ENCODE measurements around the gene MND1. TPM values are rescaled to one million over a fixed set of nuclear protein-coding genes. Genes with fewer than 3 reads are reported as not detected.

The MND1 gene
- polyA plus RNA-seq, 4 donors: 3.8 to 9.3 (median 7.2) TPM; not detected in 1

DNA sequence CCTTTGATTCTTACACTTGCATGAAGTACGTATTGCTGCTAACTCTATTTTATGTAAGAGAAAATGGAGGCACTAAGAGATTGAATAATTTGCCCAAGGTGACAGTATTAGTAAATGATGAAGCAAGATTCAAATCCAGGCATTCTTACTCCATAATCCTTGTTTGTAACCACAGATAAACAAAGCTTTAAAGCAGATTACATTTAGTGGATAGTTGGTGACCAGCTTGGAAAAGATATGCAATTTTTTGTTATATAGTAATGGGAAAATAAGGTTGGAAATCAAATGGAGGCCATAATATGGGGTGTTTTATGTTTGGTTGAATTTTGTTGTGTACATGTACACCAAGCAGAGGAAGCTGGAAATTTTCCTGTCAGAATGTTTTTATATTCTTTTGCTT, 30.8 kb downstream of the MND1 start:
- Histone ChIP-seq H3K4me3 (ENCODE audit: low read depth in 1 of 3, low read length in 3 of 3) (no peak overlapping the region), H3K9me3 (ENCODE audit: control insufficient read depth in 2 of 2, insufficient read depth in 1 of 2, low read depth in 1 of 2, low read length in 1 of 2) (no peaks in the 10 kb centered on the region), H3K27ac (ENCODE audit: low read depth in 1 of 3, low read length in 2 of 3) (no peak overlapping the region), H3K27me3 (ENCODE audit: control insufficient read depth in 3 of 3, insufficient read depth in 3 of 3, low read length in 3 of 3) (no peaks in the 10 kb centered on the region), H3K4me1 (ENCODE audit: control insufficient read depth in 3 of 3, insufficient read depth in 2 of 3, low read depth in 1 of 3, low read length in 2 of 3) (no peaks in the 10 kb centered on the region), H3K36me3 (ENCODE audit: control insufficient read depth in 3 of 3, insufficient read depth in 2 of 3, low read depth in 1 of 3, low read length in 3 of 3) (peaks cover 0 to 3% (median 0%) of the 10 kb centered on the region in 3 donors)
- FAIRE-seq (no peak), DNase-seq (no peak)
- 85 to 97% (median 94%) methylated on average over 1 of the region's 1 CpG for WGBS, 3 donors

DNA sequence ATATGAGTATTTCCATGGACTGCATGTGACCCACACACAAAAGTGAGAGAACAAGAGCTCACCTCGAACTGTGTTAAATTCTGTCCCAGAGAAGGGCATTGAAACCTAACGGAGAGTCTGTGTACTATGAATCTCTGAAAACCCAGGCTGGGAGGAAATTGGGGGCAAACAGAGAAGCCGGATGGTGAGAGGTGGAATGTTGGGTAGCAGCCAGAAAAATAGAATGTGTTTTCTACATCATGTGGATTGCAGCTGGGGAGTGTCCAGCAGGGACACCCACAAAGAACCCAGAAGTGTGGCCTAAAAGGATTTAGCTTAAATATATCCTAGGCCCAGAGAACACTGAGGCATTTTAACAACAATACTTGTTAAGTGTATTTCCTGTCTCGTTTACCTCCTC, 38.6 kb downstream of the MND1 start:
- Histone ChIP-seq H3K27ac (ENCODE audit: low read depth in 1 of 3, low read length in 2 of 3) (no peak overlapping the region), H3K4me3 (ENCODE audit: low read depth in 1 of 3, low read length in 3 of 3) (no peak overlapping the region), H3K36me3 (ENCODE audit: control insufficient read depth in 3 of 3, insufficient read depth in 2 of 3, low read depth in 1 of 3, low read length in 3 of 3) (no peaks in the 10 kb centered on the region), H3K9me3 (ENCODE audit: control insufficient read depth in 2 of 2, insufficient read depth in 1 of 2, low read depth in 1 of 2, low read length in 1 of 2) (no peaks in the 10 kb centered on the region), H3K27me3 (ENCODE audit: control insufficient read depth in 3 of 3, insufficient read depth in 3 of 3, low read length in 3 of 3) (no peaks in the 10 kb centered on the region), H3K4me1 (ENCODE audit: control insufficient read depth in 3 of 3, insufficient read depth in 2 of 3, low read depth in 1 of 3, low read length in 2 of 3) (no peaks in the 10 kb centered on the region)
- DNase-seq (no peak), FAIRE-seq (no peak)
- 80 to 89% (median 84%) methylated on average over 4 of the region's 4 CpGs for WGBS, 3 donors

DNA sequence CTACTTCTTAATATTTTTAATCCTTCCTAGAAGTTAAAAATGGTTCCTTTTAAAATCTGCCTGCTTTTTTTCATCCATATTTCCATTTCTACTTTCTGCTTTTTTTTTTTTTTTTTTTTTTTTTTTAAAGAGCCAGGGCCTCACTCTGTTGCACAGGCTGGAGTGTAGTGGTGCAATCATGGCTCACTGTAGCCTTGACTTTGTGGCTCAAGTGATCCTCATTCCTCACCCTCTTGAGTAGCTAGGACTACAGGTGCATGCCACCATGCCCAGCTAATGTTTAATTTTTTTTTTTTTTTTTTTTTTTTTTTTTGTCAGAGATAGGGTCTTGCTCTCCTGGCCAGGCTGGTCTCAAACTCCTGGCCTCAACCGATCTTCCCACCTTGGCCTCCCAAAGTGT, 39.7 kb downstream of the MND1 start:
- FAIRE-seq (no peak), DNase-seq (no peak)
- Histone ChIP-seq H3K9me3 (ENCODE audit: control insufficient read depth in 2 of 2, insufficient read depth in 1 of 2, low read depth in 1 of 2, low read length in 1 of 2) (no peaks in the 10 kb centered on the region), H3K4me1 (ENCODE audit: control insufficient read depth in 3 of 3, insufficient read depth in 2 of 3, low read depth in 1 of 3, low read length in 2 of 3) (no peaks in the 10 kb centered on the region), H3K27ac (ENCODE audit: low read depth in 1 of 3, low read length in 2 of 3) (no peak overlapping the region), H3K36me3 (ENCODE audit: control insufficient read depth in 3 of 3, insufficient read depth in 2 of 3, low read depth in 1 of 3, low read length in 3 of 3) (peaks cover 0 to 2% (median 0%) of the 10 kb centered on the region in 3 donors), H3K27me3 (ENCODE audit: control insufficient read depth in 3 of 3, insufficient read depth in 3 of 3, low read length in 3 of 3) (no peaks in the 10 kb centered on the region), H3K4me3 (ENCODE audit: low read depth in 1 of 3, low read length in 3 of 3) (no peak overlapping the region)
- 100% methylated on average over 1 of the region's 1 CpG for WGBS, 3 donors

DNA sequence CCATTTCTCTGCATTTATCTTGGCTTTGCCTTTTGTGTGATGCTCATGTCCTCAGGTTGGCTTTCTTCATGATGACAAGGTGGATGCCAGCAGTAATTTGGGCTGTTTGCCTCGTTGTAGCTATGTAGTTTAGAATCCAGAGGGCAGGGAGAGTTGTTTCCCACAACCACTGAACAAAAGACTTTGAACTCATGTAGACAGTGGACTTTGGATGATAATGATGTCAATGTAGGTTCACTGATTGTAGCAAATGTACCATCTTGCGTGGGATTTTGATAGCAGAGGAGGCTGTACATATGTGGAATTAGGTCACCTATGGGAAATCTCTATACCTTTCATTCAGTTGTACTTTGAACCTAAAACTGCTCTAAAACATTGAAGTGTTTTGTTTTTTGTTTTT, 41.3 kb downstream of the MND1 start:
- no peak overlapping the region for H3K4me3 ChIP-seq (ENCODE audit: low read depth in 1 of 3, low read length in 3 of 3)
- peak; percentile 49 to 57 for DNase-seq
- no peaks in the 10 kb centered on the region for H3K9me3 ChIP-seq (ENCODE audit: control insufficient read depth in 2 of 2, insufficient read depth in 1 of 2, low read depth in 1 of 2, low read length in 1 of 2)
- peaks cover 0 to 2% (median 0%) of the 10 kb centered on the region in 3 donors for H3K36me3 ChIP-seq (ENCODE audit: control insufficient read depth in 3 of 3, insufficient read depth in 2 of 3, low read depth in 1 of 3, low read length in 3 of 3)
- H3K27me3 ChIP-seq (ENCODE audit: control insufficient read depth in 3 of 3, insufficient read depth in 3 of 3, low read length in 3 of 3): no peaks in the 10 kb centered on the region
- H3K27ac ChIP-seq (ENCODE audit: low read depth in 1 of 3, low read length in 2 of 3): no peak overlapping the region
- H3K4me1 ChIP-seq (ENCODE audit: control insufficient read depth in 3 of 3, insufficient read depth in 2 of 3, low read depth in 1 of 3, low read length in 2 of 3): no peaks in the 10 kb centered on the region
- no peak for FAIRE-seq
- 17 to 70% (median 56%) methylated on average over 2 of the region's 2 CpGs for WGBS, 3 donors

GRCh38 chr4:153387981-153388380, 43.5 kb downstream of the MND1 start:
- 95 to 99% (median 97%) methylated on average over 4 of the region's 4 CpGs for WGBS, 3 donors
- H3K27ac ChIP-seq (ENCODE audit: low read depth in 1 of 3, low read length in 2 of 3): no peak overlapping the region
- FAIRE-seq: no peak

DNA sequence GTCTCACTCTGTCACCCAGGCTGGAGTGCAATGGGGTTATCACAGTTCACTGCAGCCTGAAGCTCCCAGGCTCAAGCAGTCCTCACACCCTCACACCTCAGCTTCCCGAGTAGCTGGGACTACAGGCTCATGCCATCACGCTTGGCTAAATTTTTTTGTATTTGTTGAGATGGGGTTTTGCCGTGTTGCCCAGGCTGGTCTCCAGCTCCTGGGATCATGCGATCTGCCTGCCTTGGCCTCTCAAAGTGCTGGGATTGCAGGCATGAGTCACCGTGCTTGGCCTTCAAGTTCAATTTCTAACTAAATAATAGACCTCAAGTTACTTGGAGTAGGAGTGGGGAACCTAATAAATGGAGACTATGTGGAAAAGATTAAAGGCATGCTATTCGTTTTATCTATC, 48.9 kb downstream of the MND1 start:
- Histone ChIP-seq H3K9me3 (ENCODE audit: control insufficient read depth in 2 of 2, insufficient read depth in 1 of 2, low read depth in 1 of 2, low read length in 1 of 2) (no peaks in the 10 kb centered on the region), H3K27me3 (ENCODE audit: control insufficient read depth in 3 of 3, insufficient read depth in 3 of 3, low read length in 3 of 3) (no peaks in the 10 kb centered on the region), H3K27ac (ENCODE audit: low read depth in 1 of 3, low read length in 2 of 3) (no peak overlapping the region), H3K4me1 (ENCODE audit: control insufficient read depth in 3 of 3, insufficient read depth in 2 of 3, low read depth in 1 of 3, low read length in 2 of 3) (no peaks in the 10 kb centered on the region), H3K4me3 (ENCODE audit: low read depth in 1 of 3, low read length in 3 of 3) (no peak overlapping the region), H3K36me3 (ENCODE audit: control insufficient read depth in 3 of 3, insufficient read depth in 2 of 3, low read depth in 1 of 3, low read length in 3 of 3) (peaks cover 0 to 4% (median 2%) of the 10 kb centered on the region in 3 donors)
- WGBS, 3 donors: 81 to 92% (median 88%) methylated on average over 6 of the region's 6 CpGs
- no peak for FAIRE-seq
- peak in 1 of 2 donors; percentile 18 for DNase-seq

More at GRCh38 chr4:153387981-153388380, 43.5 kb downstream of the MND1 start:
- peaks cover 0 to 2% (median 0%) of the 10 kb centered on the region in 3 donors for H3K36me3 ChIP-seq (ENCODE audit: control insufficient read depth in 3 of 3, insufficient read depth in 2 of 3, low read depth in 1 of 3, low read length in 3 of 3)
- H3K27me3 ChIP-seq (ENCODE audit: control insufficient read depth in 3 of 3, insufficient read depth in 3 of 3, low read length in 3 of 3): no peaks in the 10 kb centered on the region
- H3K4me1 ChIP-seq (ENCODE audit: control insufficient read depth in 3 of 3, insufficient read depth in 2 of 3, low read depth in 1 of 3, low read length in 2 of 3): no peaks in the 10 kb centered on the region
- no peak for DNase-seq
- no peak overlapping the region for H3K4me3 ChIP-seq (ENCODE audit: low read depth in 1 of 3, low read length in 3 of 3)
- no peaks in the 10 kb centered on the region for H3K9me3 ChIP-seq (ENCODE audit: control insufficient read depth in 2 of 2, insufficient read depth in 1 of 2, low read depth in 1 of 2, low read length in 1 of 2)

GRCh38 chr4:153394945-153395344, 50.5 kb downstream of the MND1 start:
- DNase-seq (no peak), FAIRE-seq (no peak)
- WGBS, 3 donors: 79 to 96% (median 84%) methylated on average over 1 of the region's 1 CpG
- H3K36me3 ChIP-seq (ENCODE audit: control insufficient read depth in 3 of 3, insufficient read depth in 2 of 3, low read depth in 1 of 3, low read length in 3 of 3): peaks cover 0 to 2% (median 2%) of the 10 kb centered on the region in 3 donors
- H3K4me1 ChIP-seq (ENCODE audit: control insufficient read depth in 3 of 3, insufficient read depth in 2 of 3, low read depth in 1 of 3, low read length in 2 of 3): no peaks in the 10 kb centered on the region
- no peak overlapping the region for H3K27ac ChIP-seq (ENCODE audit: low read depth in 1 of 3, low read length in 2 of 3)
- H3K9me3 ChIP-seq (ENCODE audit: control insufficient read depth in 2 of 2, insufficient read depth in 1 of 2, low read depth in 1 of 2, low read length in 1 of 2): no peaks in the 10 kb centered on the region
- no peaks in the 10 kb centered on the region for H3K27me3 ChIP-seq (ENCODE audit: control insufficient read depth in 3 of 3, insufficient read depth in 3 of 3, low read length in 3 of 3)
- H3K4me3 ChIP-seq (ENCODE audit: low read depth in 1 of 3, low read length in 3 of 3): no peak overlapping the region

- Histone ChIP-seq H3K27ac (ENCODE audit: low read depth in 1 of 3, low read length in 2 of 3) (no peak overlapping the region), H3K4me3 (ENCODE audit: low read depth in 1 of 3, low read length in 3 of 3) (no peak overlapping the region), H3K9me3 (ENCODE audit: control insufficient read depth in 2 of 2, insufficient read depth in 1 of 2, low read depth in 1 of 2, low read length in 1 of 2) (peaks cover 0 to 3% of the 10 kb centered on the region in 2 donors), H3K27me3 (ENCODE audit: control insufficient read depth in 3 of 3, insufficient read depth in 3 of 3, low read length in 3 of 3) (no peaks in the 10 kb centered on the region), H3K36me3 (ENCODE audit: control insufficient read depth in 3 of 3, insufficient read depth in 2 of 3, low read depth in 1 of 3, low read length in 3 of 3) (peaks cover 0 to 2% (median 2%) of the 10 kb centered on the region in 3 donors), H3K4me1 (ENCODE audit: control insufficient read depth in 3 of 3, insufficient read depth in 2 of 3, low read depth in 1 of 3, low read length in 2 of 3) (no peaks in the 10 kb centered on the region)
- WGBS, 3 donors: 97 to 100% (median 99%) methylated on average over 3 of the region's 3 CpGs
- no peak for FAIRE-seq
- DNase-seq: peak in 1 of 2 donors; percentile 33
Observed at GRCh38 chr4:153398713-153399112, 54.2 kb downstream of the MND1 start.

DNA sequence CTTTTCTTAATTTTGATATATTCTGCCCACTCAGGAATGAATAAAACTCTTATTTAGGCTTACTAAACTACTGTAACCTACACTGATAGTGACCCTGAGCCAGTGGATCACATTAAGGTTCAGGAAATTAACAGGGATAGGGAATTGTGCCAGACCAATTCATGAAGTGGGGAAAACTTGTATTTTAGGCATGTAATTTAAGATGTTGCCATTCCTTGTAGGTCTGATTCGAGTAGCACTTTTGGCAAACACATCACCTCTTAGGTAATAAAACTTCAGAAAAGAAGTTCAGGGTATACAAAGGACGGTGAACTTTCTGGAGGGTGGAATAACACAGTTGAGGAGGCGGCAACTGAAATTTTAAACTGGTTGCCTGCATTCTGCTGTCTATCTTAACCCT, 54.9 kb downstream of the MND1 start:
- H3K9me3 ChIP-seq (ENCODE audit: control insufficient read depth in 2 of 2, insufficient read depth in 1 of 2, low read depth in 1 of 2, low read length in 1 of 2): peaks cover 0 to 3% of the 10 kb centered on the region in 2 donors
- FAIRE-seq: no peak
- DNase-seq: no peak
- H3K4me1 ChIP-seq (ENCODE audit: control insufficient read depth in 3 of 3, insufficient read depth in 2 of 3, low read depth in 1 of 3, low read length in 2 of 3): no peaks in the 10 kb centered on the region
- H3K27me3 ChIP-seq (ENCODE audit: control insufficient read depth in 3 of 3, insufficient read depth in 3 of 3, low read length in 3 of 3): no peaks in the 10 kb centered on the region
- H3K27ac ChIP-seq (ENCODE audit: low read depth in 1 of 3, low read length in 2 of 3): no peak overlapping the region
- no peak overlapping the region for H3K4me3 ChIP-seq (ENCODE audit: low read depth in 1 of 3, low read length in 3 of 3)
- H3K36me3 ChIP-seq (ENCODE audit: control insufficient read depth in 3 of 3, insufficient read depth in 2 of 3, low read depth in 1 of 3, low read length in 3 of 3): peaks cover 0 to 2% (median 2%) of the 10 kb centered on the region in 3 donors
- WGBS, 3 donors: 94 to 98% (median 96%) methylated on average over 3 of the region's 3 CpGs

Measured in small intestine (tissue), 7 donors.